Medulla oblongata (tissue), 1 donor: ENCODE data around the gene PIGL.
"Not testable (repeated sequence)": the region's sequence is repeated elsewhere in the genome, so short reads cannot be mapped to it uniquely, and the experiment has no call there.

ENCODE experiments used
- DNase-seq: peaks from one replicate; pipeline ENCODE4 v3.0.0-alpha.2; 2015; ENCODE audit errors: extremely low spot score

The PIGL gene

GRCh38 chr17:16273929-16274339, 56.9 kb downstream of the PIGL start:
- no peak for DNase-seq

- no peak for DNase-seq
These were observed 58.0 kb downstream of the PIGL start for GRCh38 chr17:16275024-16275423.

GRCh38 chr17:16277163-16277562, 60.2 kb downstream of the PIGL start:
- no peak for DNase-seq

GRCh38 chr17:16281351-16281750, 64.3 kb downstream of the PIGL start:
- no peak for DNase-seq

GRCh38 chr17:16282522-16282921, 65.5 kb downstream of the PIGL start:
- no peak for DNase-seq

GRCh38 chr17:16283705-16284104, 66.7 kb downstream of the PIGL start:
- no peak for DNase-seq

- no peak for DNase-seq
These were observed 68.6 kb downstream of the PIGL start for GRCh38 chr17:16285646-16286008.

GRCh38 chr17:16286009-16286946, 69.3 kb downstream of the PIGL start:
- peak; percentile 32 for DNase-seq

GRCh38 chr17:16286947-16287562, 70.0 kb downstream of the PIGL start:
- no peak for DNase-seq

- peak; percentile 48 for DNase-seq
These were observed 70.6 kb downstream of the PIGL start for GRCh38 chr17:16287563-16288027.

GRCh38 chr17:16288860-16289571, 72.0 kb downstream of the PIGL start:
- no peak for DNase-seq

- DNase-seq = no peak
These were observed 76.9 kb downstream of the PIGL start for GRCh38 chr17:16293931-16294330.

GRCh38 chr17:16294560-16294959, 77.5 kb downstream of the PIGL start:
- no peak for DNase-seq

- DNase-seq = not testable (repeated sequence)
These were observed 79.1 kb downstream of the PIGL start for GRCh38 chr17:16296072-16296471.

- no peak for DNase-seq
These were observed 80.5 kb downstream of the PIGL start for GRCh38 chr17:16297367-16298139.

- no peak for DNase-seq
These were observed 81.2 kb downstream of the PIGL start for GRCh38 chr17:16298140-16298662.

- DNase-seq = no peak
These were observed 83.5 kb downstream of the PIGL start for GRCh38 chr17:16300554-16300953.

- no peak for DNase-seq
These were observed 85.2 kb downstream of the PIGL start for GRCh38 chr17:16301963-16302855.

- no peak for DNase-seq
These were observed 85.8 kb downstream of the PIGL start for GRCh38 chr17:16302856-16303255.

- no peak for DNase-seq
These were observed 87.8 kb downstream of the PIGL start for GRCh38 chr17:16304830-16305229.
